ENCODE data around the gene MED13. TPM values are rescaled to one million over a fixed set of nuclear protein-coding genes. Genes with fewer than 3 reads are reported as not detected.

MED13 gene
- polyA plus RNA-seq, 1 donor (not counting 4 experiments of a cell fraction or from before 2014, with no cell fraction given) = 21.4 TPM

- FAIRE-seq (no peak), DNase-seq (ENCODE audit: low read depth, low spot score) (no peak)
These were observed 67.4 kb downstream of the MED13 start for GRCh38 chr17:61997664-61998063.

GRCh38 chr17:61996916-61997605, 68.0 kb downstream of the MED13 start:
- H3K27ac ChIP-seq (ENCODE audit: control insufficient read depth, insufficient read depth, low read length) = no peak overlapping the region
- H3K4me1 ChIP-seq (ENCODE audit: control insufficient read depth, extremely low read depth, insufficient read depth, low read length) = no peaks in the 10 kb centered on the region
- no peak overlapping the region for H3K9ac ChIP-seq (ENCODE audit: control insufficient read depth, extremely low read depth, insufficient read depth, low read length)
- H3K9me3 ChIP-seq (ENCODE audit: control insufficient read depth, low read depth, low read length) = no peaks in the 10 kb centered on the region
- peaks cover 3 to 10% of the 10 kb centered on the region in 2 experiments for H3K36me3 ChIP-seq (ENCODE audit: control insufficient read depth in 2 of 2, extremely low read depth in 1 of 2, insufficient read depth in 2 of 2, low read length in 2 of 2)
- no peaks in the 10 kb centered on the region for H4K20me1 ChIP-seq (ENCODE audit: control insufficient read depth, extremely low read depth, insufficient read depth, low read length)
- dilution Hi-C loops (cut with MboI; ENCODE audit: extremely low pct_ligation_motif_present, low sequenced_read_pairs) = no loop called here
- no peak overlapping the region for H3K4me2 ChIP-seq (ENCODE audit: control insufficient read depth, extremely low read depth, insufficient read depth, low read depth, low read length)
- no peak for TF ChIP-seq EZH2 (IDR thresholded peaks at IDR 0.05; ENCODE audit: low read length)
- TF ChIP-seq CTCF (optimal IDR thresholded peaks at IDR 0.05 in 1 of 3, IDR thresholded peaks at IDR 0.05 in 1 of 3, conservative IDR thresholded peaks at IDR 0.05 in 1 of 3; ENCODE audit: extremely low read depth in 1 of 3, insufficient read depth in 2 of 3, low read length in 3 of 3) = no peak
- no peak overlapping the region for H3K4me3 ChIP-seq (ENCODE audit: control insufficient read depth in 2 of 3, extremely low read depth in 1 of 3, insufficient read depth in 2 of 3, low read depth in 1 of 3, low read length in 3 of 3)
- H2AFZ ChIP-seq (ENCODE audit: control insufficient read depth, low read length) = no peak overlapping the region
- DNase-seq (ENCODE audit: low read depth, low spot score) (no peak), FAIRE-seq (no peak)
- no peaks in the 10 kb centered on the region for H3K9me1 ChIP-seq (ENCODE audit: control insufficient read depth, extremely low read depth, insufficient read depth, low read length)
- peaks cover 18% of the 10 kb centered on the region for H3K79me2 ChIP-seq (ENCODE audit: control insufficient read depth, insufficient read depth, low read length)
- no peaks in the 10 kb centered on the region for H3K27me3 ChIP-seq (ENCODE audit: control insufficient read depth, extremely low read depth, insufficient read depth, low read length)

More at GRCh38 chr17:61997664-61998063, 67.4 kb downstream of the MED13 start:
- H3K79me2 ChIP-seq (ENCODE audit: control insufficient read depth, insufficient read depth, low read length) = peaks cover 21% of the 10 kb centered on the region
- peaks cover 3 to 10% of the 10 kb centered on the region in 2 experiments for H3K36me3 ChIP-seq (ENCODE audit: control insufficient read depth in 2 of 2, extremely low read depth in 1 of 2, insufficient read depth in 2 of 2, low read length in 2 of 2)
- no peak for TF ChIP-seq EZH2 (IDR thresholded peaks at IDR 0.05; ENCODE audit: low read length)
- H3K4me3 ChIP-seq (ENCODE audit: control insufficient read depth in 2 of 3, extremely low read depth in 1 of 3, insufficient read depth in 2 of 3, low read depth in 1 of 3, low read length in 3 of 3) = no peak overlapping the region
- no peaks in the 10 kb centered on the region for H4K20me1 ChIP-seq (ENCODE audit: control insufficient read depth, extremely low read depth, insufficient read depth, low read length)
- H3K9me1 ChIP-seq (ENCODE audit: control insufficient read depth, extremely low read depth, insufficient read depth, low read length) = no peaks in the 10 kb centered on the region
- dilution Hi-C loops (cut with MboI; ENCODE audit: extremely low pct_ligation_motif_present, low sequenced_read_pairs) = no loop called here
- H3K9ac ChIP-seq (ENCODE audit: control insufficient read depth, extremely low read depth, insufficient read depth, low read length) = no peak overlapping the region
- H3K27ac ChIP-seq (ENCODE audit: control insufficient read depth, insufficient read depth, low read length) = no peak overlapping the region
- H3K9me3 ChIP-seq (ENCODE audit: control insufficient read depth, low read depth, low read length) = no peaks in the 10 kb centered on the region
- no peaks in the 10 kb centered on the region for H3K27me3 ChIP-seq (ENCODE audit: control insufficient read depth, extremely low read depth, insufficient read depth, low read length)
- H3K4me1 ChIP-seq (ENCODE audit: control insufficient read depth, extremely low read depth, insufficient read depth, low read length) = no peaks in the 10 kb centered on the region
- H3K4me2 ChIP-seq (ENCODE audit: control insufficient read depth, extremely low read depth, insufficient read depth, low read depth, low read length) = no peak overlapping the region
- H2AFZ ChIP-seq (ENCODE audit: control insufficient read depth, low read length) = no peak overlapping the region

All from keratinocyte (primary cell).